ENCODE results near the gene URB1. TPM values are rescaled to one million over a fixed set of nuclear protein-coding genes. Genes with fewer than 3 reads are reported as not detected.
A peak's percentile ranks its signal among the peaks of the same experiment; 100 is the strongest.
"Not testable (repeated sequence)": the region's sequence is repeated elsewhere in the genome, so short reads cannot be mapped to it uniquely, and the experiment has no call there.

Gene URB1
- polyA plus RNA-seq, 3 donors, result 12.4 to 13.2 (median 12.8) TPM

DNA sequence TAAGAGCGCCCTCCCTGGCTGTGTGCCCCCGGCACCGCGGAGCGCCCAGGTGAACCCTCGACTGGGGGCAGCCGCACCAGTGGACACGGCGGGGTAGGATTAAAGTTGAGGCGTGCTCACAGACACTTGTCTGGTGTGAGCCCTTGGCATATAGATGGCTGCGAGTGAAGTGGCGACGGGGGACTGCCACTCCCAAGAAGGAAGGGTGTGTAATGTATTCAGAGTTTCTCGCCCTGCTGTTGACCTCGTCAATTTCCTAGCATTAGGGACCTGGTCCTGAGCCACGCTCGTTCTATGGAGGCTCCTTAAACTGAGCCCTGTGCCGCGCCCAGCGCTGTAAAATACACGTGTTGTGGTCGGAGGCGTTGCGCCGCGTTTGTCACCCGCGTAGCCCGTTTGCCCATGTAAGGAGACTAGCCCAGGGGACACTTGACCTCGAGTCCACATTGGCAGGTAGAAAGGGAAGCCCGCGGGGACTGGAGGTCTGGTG, 20.2 kb upstream of the URB1 start:
- peak in 1 of 11 donors; percentile 4 for DNase-seq (ENCODE audit: extremely low read depth in 1 of 11, low read depth in 9 of 11, low spot score in 4 of 11)

DNA sequence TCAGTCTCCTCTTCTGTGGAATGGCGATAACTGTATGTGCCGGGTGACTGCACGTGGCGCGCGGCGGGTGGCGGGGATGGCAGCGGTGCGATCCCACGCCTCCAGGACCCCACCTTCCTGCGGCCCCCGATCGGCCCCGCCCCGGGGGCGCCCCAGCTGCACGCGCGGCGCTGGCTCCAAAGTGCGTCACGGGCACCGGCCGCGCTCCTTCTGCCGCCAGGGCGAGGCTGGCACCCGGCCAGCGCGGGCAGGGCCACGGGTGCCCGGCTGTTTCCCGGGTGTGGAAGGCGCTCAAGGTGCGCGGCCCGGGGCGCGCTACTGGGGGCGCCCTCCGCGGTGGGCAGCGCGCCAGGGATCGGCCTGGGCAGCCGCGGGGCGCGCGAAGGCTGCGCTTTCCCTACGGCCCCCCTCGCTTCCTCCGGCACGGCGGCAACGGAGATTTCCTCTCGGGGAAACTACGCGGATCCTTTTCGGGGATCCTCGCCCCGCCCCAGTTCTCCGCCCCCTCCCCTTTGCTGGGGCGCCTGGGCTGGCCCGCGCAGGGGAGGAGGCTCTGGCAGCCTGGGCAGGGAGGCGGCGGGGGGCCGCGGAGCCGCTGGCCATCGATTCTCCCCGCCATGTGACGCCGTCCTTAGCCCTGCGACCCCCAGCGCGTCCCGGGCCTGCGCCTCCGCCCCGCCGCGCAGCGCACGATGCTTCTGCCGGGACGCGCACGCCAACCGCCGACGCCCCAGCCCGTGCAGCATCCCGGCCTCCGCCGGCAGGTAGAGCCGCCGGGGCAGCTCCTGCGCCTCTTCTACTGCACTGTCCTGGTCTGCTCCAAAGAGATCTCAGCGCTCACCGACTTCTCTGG, 19.6 kb upstream of the URB1 start, which contains the start of gene EVA1C:
EVA1C (plus strand) TSS at position 545 of the 853 bp plus-strand sequence; CDS start at position 693, 148 bp downstream.
- DNase-seq (ENCODE audit: extremely low read depth in 1 of 11, low read depth in 9 of 11, low spot score in 4 of 11), result peak in 3 of 11 donors; percentile 8 to 13 (median 13)

DNA sequence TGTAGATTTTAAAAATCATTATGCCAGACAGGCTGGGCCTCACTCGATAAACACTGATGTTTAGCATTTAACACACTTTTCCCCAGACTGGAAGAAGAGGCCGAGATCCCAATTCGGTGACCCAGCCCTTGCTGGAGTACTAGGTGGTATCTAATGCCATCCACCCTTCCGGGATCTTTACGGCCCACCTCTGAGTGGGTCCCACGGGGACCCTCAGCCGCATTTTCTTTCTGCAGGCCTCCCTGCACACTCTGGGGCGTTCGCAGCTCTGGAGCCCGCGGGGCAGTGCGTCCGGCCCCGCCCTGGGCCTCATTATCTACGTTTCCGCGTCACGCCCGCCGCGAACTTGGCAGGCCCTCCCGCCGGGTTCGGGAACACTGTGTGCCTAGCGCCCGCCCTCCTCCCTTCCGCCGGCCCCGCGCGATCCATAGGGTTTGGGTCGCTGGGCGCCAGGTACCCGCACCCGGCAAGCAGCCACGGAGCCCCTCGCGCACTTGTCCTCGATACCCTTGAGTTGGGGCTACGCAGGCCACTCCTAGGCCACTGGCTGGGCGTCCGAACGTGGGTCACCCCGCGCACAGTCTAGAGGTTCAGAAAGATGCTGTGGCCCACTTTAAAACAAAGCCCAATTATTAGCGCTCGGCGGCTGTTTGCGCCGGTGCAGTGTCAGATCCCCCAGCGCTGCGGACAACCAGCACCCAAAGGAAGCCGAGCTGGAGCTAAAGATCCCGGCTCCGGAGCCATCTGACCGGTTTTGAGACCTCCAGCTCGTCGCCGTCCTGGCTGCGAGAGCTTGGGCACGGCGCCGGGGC, 18.7 kb upstream of the URB1 start:
- DNase-seq (ENCODE audit: extremely low read depth in 1 of 11, low read depth in 9 of 11, low spot score in 4 of 11), result peak in 2 of 11 donors; percentile 9 to 18

DNA sequence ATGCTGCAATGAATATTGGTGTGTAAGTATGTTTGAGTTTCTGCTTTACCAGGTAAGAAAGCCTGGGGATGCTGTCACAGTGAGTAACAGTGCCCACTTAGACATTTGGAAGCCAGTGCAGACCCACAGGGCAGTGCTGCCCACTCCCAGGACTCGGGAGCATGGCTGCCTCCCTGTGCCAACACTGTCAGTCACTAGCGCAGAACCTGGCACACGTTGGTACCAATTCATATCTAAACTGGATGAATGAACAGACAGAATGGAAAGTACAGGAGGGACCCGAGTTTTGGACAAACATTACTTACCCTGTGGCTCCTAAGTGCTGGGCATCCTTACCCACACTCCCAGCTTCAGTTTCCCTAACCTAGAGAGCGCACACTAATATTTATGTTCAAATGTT, 18.1 kb upstream of the URB1 start:
- no peak for DNase-seq (ENCODE audit: extremely low read depth in 1 of 11, low read depth in 9 of 11, low spot score in 4 of 11)

DNA sequence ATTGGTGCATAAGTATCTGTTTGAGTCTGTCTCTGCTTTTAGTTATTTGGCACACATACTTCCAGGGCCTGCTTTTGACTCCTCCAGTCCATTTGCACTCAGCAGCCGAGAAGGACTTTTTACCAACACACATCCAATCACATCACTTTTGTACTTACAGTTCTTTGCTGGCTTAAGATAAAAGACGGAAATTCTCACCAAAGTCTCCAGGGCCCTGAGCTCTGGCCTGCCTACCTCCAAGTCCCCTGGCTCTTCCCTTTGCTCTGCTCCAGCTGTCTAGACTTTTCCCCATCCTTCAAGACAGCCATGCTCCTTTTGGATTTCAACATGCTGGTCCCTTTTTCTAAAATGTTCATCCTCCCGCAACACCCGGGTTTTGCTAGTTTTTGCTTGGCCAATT, 17.5 kb upstream of the URB1 start:
- DNase-seq (ENCODE audit: extremely low read depth in 1 of 11, low read depth in 9 of 11, low spot score in 4 of 11), result no peak

DNA sequence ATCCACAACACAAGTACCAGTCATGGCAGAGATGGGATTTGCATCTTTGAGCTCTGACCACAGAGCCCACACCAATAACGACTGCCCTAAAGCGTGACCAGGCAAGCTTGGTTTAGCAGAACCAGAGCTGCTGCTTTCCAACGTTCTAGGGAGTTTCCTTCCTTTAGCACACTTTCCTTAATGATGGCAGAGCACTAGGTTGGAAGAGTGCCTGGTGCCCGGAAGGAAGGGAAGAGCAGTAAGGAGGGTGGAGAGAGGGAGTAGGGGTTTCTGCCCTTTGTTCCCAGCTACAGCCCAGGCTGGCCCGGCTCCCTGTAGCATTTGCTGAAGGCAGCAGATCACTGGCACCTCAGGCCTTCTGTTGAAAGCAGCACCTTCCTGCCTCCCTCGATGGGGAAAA, 13.6 kb upstream of the URB1 start:
- DNase-seq (ENCODE audit: extremely low read depth in 1 of 11, low read depth in 9 of 11, low spot score in 4 of 11), result no peak

DNA sequence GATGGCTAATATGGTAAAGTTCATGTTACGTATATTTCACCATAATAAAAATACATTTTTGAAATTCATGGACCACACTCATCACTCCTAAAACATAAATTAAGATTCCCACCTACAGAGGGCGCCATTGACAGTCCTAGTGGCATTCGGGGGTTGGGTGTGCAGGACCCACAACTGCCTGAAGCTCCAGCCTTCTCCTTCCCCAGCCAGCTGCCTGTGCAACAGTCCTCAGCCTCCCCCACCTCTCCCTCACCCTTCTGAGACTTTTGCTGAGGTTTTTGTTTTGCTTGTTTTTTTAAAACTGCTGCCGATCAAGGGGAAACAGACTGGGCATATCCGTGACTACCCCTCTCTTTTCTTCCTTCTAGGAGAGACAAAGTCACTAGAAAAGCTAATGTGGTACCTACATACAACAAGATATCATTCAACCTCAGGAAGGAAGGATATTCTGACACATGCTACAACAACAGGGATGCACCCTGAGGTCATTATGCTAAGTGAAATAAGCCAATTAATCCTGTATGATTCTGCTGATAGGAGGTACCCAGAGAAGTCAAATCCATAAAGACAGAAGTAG, 10.5 kb upstream of the URB1 start:
- peak in 10 of 11 donors; percentile 55 to 83 (median 65) for DNase-seq (ENCODE audit: extremely low read depth in 1 of 11, low read depth in 9 of 11, low spot score in 4 of 11)

DNA sequence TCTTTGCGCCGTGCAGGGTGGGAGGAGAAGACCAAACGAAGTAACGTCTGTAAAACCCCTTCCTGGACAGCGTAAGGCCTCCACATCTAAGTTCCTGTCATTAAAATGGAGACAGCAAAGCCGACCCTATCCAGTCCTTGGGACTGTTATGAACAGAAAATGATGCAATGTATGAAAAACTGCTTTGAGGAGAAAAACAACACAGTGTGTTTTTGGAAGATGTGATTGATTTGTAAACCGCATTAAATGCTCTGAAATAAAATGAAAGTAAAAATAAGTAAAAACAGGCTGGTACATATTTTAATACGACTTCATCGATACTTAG, 827 bp upstream of the URB1 start:
- DNase-seq (ENCODE audit: extremely low read depth in 1 of 11, low read depth in 9 of 11, low spot score in 4 of 11), result no peak

DNA sequence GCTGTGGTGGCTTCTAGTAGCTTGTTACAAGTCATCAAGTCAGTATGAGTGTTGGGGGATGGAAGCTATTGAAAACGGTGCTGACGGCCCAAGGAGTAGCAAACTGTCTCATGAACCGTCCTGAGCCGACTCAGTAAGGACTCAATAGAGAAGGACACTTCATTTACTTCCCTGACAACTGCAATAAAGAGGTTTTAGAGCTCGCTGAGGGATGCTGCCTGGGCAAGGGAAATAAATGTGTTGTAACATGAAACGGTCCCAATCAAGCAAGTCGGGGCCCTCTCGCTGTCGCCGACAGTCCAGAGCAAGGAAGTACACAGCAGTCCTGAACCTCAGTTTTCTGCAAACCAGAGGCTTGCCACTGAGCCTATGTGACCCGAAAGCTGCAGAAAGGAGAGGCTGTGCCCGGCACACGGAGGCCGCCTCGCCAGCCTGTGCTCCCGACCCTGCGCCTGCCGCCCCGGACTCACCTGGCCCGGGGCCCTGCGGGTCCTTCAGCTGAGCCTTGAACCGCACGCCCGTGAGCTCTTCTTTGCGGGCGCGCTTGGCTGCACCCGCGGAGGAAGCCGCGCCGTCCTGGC, 423 bp downstream of the URB1 start:
- peak in 2 of 11 donors; percentile 3 to 8 for DNase-seq (ENCODE audit: extremely low read depth in 1 of 11, low read depth in 9 of 11, low spot score in 4 of 11)

DNA sequence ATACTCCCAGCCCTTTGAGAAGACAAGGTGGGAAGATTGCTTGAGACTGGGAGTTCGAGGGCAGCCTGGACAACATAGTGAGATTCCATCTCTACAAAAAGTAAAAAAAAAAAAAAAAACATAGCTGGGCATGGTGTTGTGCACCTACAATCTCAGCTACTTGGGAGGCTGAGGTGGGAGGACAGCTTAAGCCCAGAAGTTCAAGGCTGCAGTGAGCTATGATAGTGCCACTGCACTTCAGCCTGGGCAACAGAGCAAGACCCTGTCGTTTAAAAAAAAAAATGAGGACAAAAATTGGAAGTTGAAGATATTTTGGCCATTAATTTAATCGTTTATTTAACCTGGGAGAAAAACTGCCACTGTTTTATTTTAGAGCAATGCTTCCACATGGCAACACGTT, 1.1 kb downstream of the URB1 start:
- no peak for DNase-seq (ENCODE audit: extremely low read depth in 1 of 11, low read depth in 9 of 11, low spot score in 4 of 11)

DNA sequence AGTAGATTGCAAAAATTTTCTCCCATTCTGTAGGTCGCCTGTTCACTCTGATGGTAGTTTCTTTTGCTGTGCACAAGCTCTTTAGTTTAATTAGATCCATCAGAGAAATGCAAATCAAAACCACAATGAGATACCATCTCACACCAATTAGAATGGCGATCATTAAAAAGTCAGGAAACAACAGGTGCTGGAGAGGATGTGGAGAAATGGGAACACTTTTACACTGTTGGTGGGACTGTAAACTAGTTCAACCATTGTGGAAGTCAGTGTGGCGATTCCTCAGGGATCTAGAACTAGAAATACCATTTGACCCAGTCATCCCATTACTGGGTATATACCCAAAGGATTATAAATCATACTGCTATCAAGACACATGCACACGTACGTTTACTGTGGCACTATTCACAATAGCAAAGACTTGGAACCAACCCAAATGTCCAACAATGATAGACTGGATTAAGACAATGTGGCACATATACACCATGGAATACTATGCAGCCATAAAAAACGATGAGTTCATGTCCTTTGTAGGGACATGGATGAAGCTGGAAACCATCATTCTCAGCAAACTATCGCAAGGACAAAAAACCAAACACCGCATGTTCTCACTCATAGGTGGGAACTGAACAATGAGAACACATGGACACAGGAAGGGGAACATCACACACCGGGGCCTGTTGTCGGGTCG, 2.1 kb downstream of the URB1 start:
- not testable (repeated sequence) for DNase-seq (ENCODE audit: extremely low read depth in 1 of 11, low read depth in 9 of 11, low spot score in 4 of 11)

DNA sequence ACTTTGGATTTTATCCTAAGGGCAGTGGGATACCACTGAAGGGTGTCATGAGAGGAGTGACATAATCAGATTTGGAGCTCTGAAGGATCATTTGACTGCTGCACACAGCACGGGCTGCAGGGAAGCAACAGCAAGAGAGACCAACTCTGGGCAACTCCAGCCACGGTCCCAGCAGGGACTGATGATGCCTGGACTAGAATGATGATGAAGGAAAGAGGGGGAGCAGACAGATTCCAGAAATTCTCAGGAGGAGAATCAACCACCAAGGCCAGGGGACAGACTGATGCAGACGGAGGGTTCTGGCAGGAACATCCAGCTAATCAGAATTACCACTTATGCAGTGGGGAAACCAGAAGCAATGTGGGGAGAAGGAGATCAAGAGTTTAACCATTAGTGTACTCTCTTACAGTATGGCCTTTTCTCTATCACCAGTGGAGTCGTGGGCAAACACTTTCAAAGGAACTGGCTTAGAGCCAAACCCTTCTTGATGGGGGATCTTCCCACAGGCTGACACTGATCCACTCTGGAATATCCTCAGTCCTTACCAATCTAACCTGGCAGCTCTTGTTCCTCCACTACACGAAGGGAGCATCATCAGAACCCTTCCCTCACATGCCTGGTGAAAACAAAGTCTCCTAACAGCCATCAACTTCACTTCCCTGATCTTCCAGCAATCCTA, 3.3 kb downstream of the URB1 start:
- DNase-seq (ENCODE audit: extremely low read depth in 1 of 11, low read depth in 9 of 11, low spot score in 4 of 11), result no peak

DNA sequence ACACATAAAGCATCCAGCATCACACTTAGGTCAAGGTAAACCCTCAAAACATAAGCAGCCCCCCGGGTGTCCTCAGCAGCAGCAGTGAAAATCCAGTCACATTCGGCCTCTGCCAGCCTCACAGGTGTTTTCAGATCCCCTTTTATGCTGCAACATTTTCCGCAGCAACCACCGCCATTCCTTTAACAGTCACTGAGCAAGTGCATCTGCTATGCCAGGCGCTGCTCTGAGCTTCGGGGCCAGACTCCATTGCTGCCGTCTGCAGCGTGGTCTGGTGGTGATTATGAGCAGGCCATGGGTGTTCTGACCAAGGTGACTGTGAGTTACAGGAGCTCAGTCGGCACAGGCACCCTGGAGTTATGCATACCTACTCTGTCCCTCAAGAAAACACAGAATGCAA, 4.5 kb downstream of the URB1 start:
- no peak for DNase-seq (ENCODE audit: extremely low read depth in 1 of 11, low read depth in 9 of 11, low spot score in 4 of 11)

DNA sequence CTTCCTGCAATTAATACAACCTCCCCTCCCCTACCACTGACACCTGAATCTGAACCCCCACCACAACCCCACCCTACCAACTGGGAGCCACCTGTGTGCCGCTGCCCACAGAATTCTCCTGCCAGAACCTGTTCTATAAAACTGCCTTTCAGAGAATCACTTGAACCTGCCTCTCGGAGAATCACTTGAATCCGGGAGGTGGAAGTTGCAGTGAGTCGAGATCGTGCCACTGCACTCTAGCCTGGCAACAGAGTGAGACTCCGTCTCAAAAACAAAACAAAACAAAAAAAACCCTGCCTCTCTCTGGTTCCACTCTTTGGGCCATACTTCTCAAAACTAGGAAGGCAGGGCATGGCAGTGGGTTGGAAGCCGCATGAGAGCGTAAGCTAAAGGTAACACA, 5.7 kb downstream of the URB1 start:
- no peak for DNase-seq (ENCODE audit: extremely low read depth in 1 of 11, low read depth in 9 of 11, low spot score in 4 of 11)

DNA sequence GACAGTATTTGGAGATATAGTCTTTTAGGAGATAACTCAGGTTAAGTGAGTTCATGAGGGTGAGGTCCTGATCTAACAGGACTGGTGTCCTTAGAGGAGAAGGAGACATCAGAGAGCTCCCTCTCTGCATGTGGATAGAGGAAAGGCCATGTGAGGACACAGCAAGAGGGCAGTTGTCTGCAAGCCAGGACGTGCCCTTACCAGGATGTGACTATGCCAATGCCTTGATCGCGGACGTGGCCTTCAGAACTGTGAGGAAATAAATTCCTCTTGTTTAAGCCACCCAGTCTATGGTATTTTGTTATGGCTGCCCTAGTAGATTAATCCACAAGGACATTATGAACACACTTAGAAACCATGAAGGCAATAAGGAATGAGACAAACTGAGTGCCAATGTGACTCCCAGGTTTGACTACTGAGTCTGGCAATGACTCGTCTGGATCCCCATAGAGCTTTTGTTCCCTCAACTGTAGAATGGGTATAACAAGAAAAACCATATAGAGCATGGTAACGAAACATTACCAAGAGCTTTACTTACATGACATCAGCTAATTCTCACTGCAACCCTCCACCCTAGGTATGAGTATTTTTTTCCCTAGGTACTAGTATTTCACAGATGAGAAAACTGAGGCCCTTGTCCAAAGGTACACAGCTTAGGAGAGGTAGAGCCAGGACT, 6.5 kb downstream of the URB1 start:
- DNase-seq (ENCODE audit: extremely low read depth in 1 of 11, low read depth in 9 of 11, low spot score in 4 of 11), result no peak

DNA sequence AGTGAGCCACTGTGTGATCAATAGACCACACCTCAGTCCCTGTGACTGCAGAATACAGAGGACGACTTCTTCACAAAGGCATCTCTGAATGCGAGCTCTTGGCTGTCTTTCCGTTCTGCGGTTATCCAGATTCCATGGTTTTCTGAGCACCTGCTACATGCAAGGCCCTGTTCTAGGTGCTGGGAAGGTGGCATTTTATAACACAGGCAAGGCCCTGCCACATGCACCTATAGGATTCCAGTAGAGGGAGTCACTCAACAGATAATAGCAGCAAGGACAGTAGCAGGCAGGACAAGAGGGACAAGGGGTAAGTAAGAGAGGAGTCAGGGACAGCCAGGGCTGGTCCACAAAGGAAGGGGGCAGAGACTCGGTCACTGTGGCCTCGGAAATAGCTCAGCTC, 9.0 kb downstream of the URB1 start:
- DNase-seq (ENCODE audit: extremely low read depth in 1 of 11, low read depth in 9 of 11, low spot score in 4 of 11), result no peak

DNA sequence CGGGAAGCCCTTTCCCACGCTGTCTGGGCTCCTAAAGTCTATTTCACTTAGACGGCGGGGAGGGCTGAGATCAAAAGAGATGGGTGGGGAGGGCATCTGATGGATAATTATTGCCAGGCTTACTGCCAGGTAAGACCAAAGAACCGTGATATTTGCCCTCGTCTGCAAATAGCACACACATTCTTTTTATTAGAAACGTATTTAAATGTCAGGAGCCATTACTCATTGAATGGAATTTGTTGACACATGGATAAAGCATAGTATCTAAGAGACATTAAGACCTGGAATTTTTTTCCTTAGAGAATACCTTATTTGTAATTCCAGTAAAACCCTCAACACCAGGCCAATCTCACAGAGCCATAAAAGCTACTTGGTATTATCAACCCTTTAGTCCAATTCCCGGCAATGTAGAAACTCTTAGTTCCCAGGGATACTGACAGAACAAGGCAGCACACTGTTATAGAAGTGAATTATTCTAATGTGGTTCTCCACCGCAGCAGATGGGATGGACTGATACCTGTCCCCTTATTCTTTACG, 10.6 kb downstream of the URB1 start:
- DNase-seq (ENCODE audit: extremely low read depth in 1 of 11, low read depth in 9 of 11, low spot score in 4 of 11), result no peak

DNA sequence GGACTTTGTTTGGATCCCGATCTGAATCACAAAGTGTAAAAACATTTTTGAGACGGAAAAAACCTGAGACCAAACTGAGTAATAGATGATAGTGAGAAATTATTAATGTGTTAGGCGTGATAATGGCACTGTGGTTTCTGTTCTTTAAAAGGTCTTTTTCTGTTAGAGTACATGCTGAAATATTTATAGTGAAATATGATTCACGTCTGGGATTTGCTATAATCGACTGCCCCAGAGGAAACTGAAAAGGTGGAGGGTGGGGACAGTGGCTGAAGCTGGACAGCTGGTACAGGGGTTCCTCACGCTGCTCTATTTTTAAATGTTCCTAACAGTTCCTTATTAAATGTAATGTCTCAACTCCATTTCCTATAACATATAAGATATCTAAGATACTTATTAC, 11.2 kb downstream of the URB1 start:
- DNase-seq (ENCODE audit: extremely low read depth in 1 of 11, low read depth in 9 of 11, low spot score in 4 of 11), result no peak

All from renal cortex interstitium (tissue), 11 donors.